Rectal smooth muscle tissue (tissue), 1 donor: ENCODE data around the gene MDH2.
"Not testable (repeated sequence)": the region's sequence is repeated elsewhere in the genome, so short reads cannot be mapped to it uniquely, and the experiment has no call there.

ENCODE experiments used
- H3K27ac ChIP-seq: one replicate; pipeline ENCODE4 v1.7.0; 2013; ENCODE audit warnings: low read depth, low read length, inconsistent platforms
- H3K27me3 ChIP-seq: one replicate; pipeline ENCODE4 v1.7.0; 2013; ENCODE audit warnings: low read length; ENCODE audit not compliant: control insufficient read depth, insufficient read depth
- H3K36me3 ChIP-seq: one replicate; pipeline ENCODE4 v1.7.0; 2013; ENCODE audit warnings: low read length; ENCODE audit not compliant: control insufficient read depth, insufficient read depth
- H3K4me1 ChIP-seq: one replicate; pipeline ENCODE4 v1.7.0; 2013; ENCODE audit warnings: low read length; ENCODE audit not compliant: control insufficient read depth, insufficient read depth
- H3K4me3 ChIP-seq: one replicate; pipeline ENCODE4 v1.7.0; 2013; ENCODE audit warnings: low read length
- H3K9ac ChIP-seq: one replicate; pipeline ENCODE4 v1.7.0; 2013; ENCODE audit warnings: low read length

Gene MDH2

GRCh38 chr7:76113042-76113630, 65.2 kb downstream of the MDH2 start:
- not testable (repeated sequence) for H3K36me3 ChIP-seq, H3K27ac ChIP-seq, H3K9ac ChIP-seq, H3K4me1 ChIP-seq, H3K27me3 ChIP-seq, H3K4me3 ChIP-seq

GRCh38 chr7:76114742-76115141, 66.8 kb downstream of the MDH2 start:
- not testable (repeated sequence) for H3K4me3 ChIP-seq, H3K4me1 ChIP-seq, H3K36me3 ChIP-seq, H3K9ac ChIP-seq, H3K27ac ChIP-seq, H3K27me3 ChIP-seq
